OCI-LY3 (cell line): ENCODE data around the gene PXYLP1.

Experiments
- H2AFZ ChIP-seq: fragments of 200-600, 300-600 bp; shearing (Covaris generic); 2 replicates; pipeline ENCODE4 v1.6.0; 2014; ENCODE audit warnings: antibody characterized with exemption, low read depth, low read length
- H3K27ac ChIP-seq: fragments of 200-600, 300-600 bp; sonication (generic); 2 replicates; pipeline ENCODE4 v1.5.1; 2014; ENCODE audit warnings: mild to moderate bottlenecking, low read length, moderate library complexity, mixed read lengths
- H3K27me3 ChIP-seq: fragments of 200-600, 300-600 bp; sonication (generic); 2 replicates; pipeline ENCODE4 v1.6.1; 2014; ENCODE audit warnings: low read depth, low read length, mixed read lengths
- H3K36me3 ChIP-seq: fragments of 200-600, 300-600 bp; sonication (generic); replicated peaks from 2 replicates; pipeline ENCODE3; 2014; ENCODE audit warnings: low read depth, low read length, mixed read lengths
- H3K4me1 ChIP-seq: fragments of 300-600, 200-600 bp; sonication (generic); 2 replicates; pipeline ENCODE4 v1.6.1; 2014; ENCODE audit warnings: low read length, mixed read lengths
- H3K4me2 ChIP-seq: fragments of 200-600, 300-600 bp; sonication (generic); 2 replicates; pipeline ENCODE4 v1.6.1; 2014; ENCODE audit warnings: low read length, mixed read lengths
- H3K4me3 ChIP-seq: fragments of 300-600, 200-600 bp; sonication (generic); 2 replicates; pipeline ENCODE4 v1.5.1; 2014; ENCODE audit warnings: antibody characterized with exemption, mild to moderate bottlenecking, low read length, moderate library complexity
- H3K79me2 ChIP-seq: fragments of 300-600, 200-600 bp; shearing (Covaris generic); 2 replicates; pipeline ENCODE4 v1.6.1; 2014; ENCODE audit warnings: mild to moderate bottlenecking, low read length, mixed read lengths
- H3K9ac ChIP-seq: fragments of 300-600, 200-600 bp; shearing (Covaris generic); 2 replicates; pipeline ENCODE4 v1.6.0; 2014; ENCODE audit warnings: mild to moderate bottlenecking, low read length, moderate library complexity
- H3K9me3 ChIP-seq: fragments of 200-600, 300-600 bp; shearing (Covaris generic); 2 replicates; pipeline ENCODE4 v1.6.1; 2014; ENCODE audit warnings: low read length, mixed read lengths; ENCODE audit not compliant: insufficient read depth
- H4K20me1 ChIP-seq: fragments of 200-600, 300-600 bp; sonication (generic); 2 replicates; pipeline ENCODE4 v1.6.1; 2016; ENCODE audit warnings: low read length, mixed read lengths; ENCODE audit not compliant: insufficient read depth
- CTCF ChIP-seq: fragments of 200-600, 300-600 bp; sonication (generic); IDR thresholded peaks from 2 replicates; pipeline ENCODE4 v1.5.1; 2014; ENCODE audit warnings: antibody characterized with exemption, low read length, low read depth
- EZH2phosphoT487 ChIP-seq: fragments of 200-600 bp; shearing (Covaris generic); IDR thresholded peaks from 2 replicates; pipeline ENCODE4 v1.6.1; 2018; ENCODE audit warnings: antibody characterized with exemption, mixed run types, low read depth

Gene PXYLP1

GRCh38 chr3:141343077-141343476 lies 111.5 kb downstream of the PXYLP1 start:
- Histone ChIP-seq H4K20me1 (no peaks in the 10 kb centered on the region), H3K36me3 (no peaks in the 10 kb centered on the region), H2AFZ (no peak overlapping the region), H3K79me2 (no peaks in the 10 kb centered on the region), H3K9me3 (no peaks in the 10 kb centered on the region), H3K27ac (no peak overlapping the region), H3K4me2 (no peak overlapping the region), H3K4me3 (no peak overlapping the region), H3K9ac (no peak overlapping the region), H3K4me1 (no peaks in the 10 kb centered on the region), H3K27me3 (no peaks in the 10 kb centered on the region)
- TF ChIP-seq CTCF = no peak
- TF ChIP-seq EZH2phosphoT487 = no peak

GRCh38 chr3:141343865-141344271 lies 112.2 kb downstream of the PXYLP1 start:
- Histone ChIP-seq H2AFZ (no peak overlapping the region), H3K4me1 (no peaks in the 10 kb centered on the region), H3K4me3 (no peak overlapping the region), H4K20me1 (no peaks in the 10 kb centered on the region), H3K27me3 (no peaks in the 10 kb centered on the region), H3K9ac (no peak overlapping the region), H3K27ac (no peak overlapping the region), H3K36me3 (no peaks in the 10 kb centered on the region), H3K79me2 (no peaks in the 10 kb centered on the region), H3K9me3 (no peaks in the 10 kb centered on the region), H3K4me2 (no peak overlapping the region)
- TF ChIP-seq CTCF (no peak), EZH2phosphoT487 (no peak)
